HepG2 (cell line): ENCODE measurements around the gene SLC8A2. TPM values are rescaled to one million over a fixed set of nuclear protein-coding genes. Genes with fewer than 3 reads are reported as not detected.

Experiments
- ATF2 ChIP-seq: sonication (generic); formaldehyde crosslinking; IDR thresholded peaks from 2 replicates; pipeline ENCODE4 v1.4.0; 2020; ENCODE audit warnings: missing genetic modification reagents
- ATRX ChIP-seq: sonication (generic); formaldehyde crosslinking; IDR thresholded peaks from 2 replicates; pipeline ENCODE4 v1.4.0; 2020; ENCODE audit warnings: missing genetic modification reagents, borderline replicate concordance
- FOXJ3 ChIP-seq: sonication (generic); formaldehyde crosslinking; IDR thresholded peaks from 2 replicates; pipeline ENCODE4 v1.4.0; 2020; ENCODE audit warnings: missing genetic modification reagents, mild to moderate bottlenecking, borderline replicate concordance
- GMEB1 ChIP-seq: sonication (generic); formaldehyde crosslinking; IDR thresholded peaks from 2 replicates; pipeline ENCODE4 v1.5.1; 2020; ENCODE audit warnings: missing genetic modification reagents, mild to moderate bottlenecking, borderline replicate concordance
- HDAC2 ChIP-seq: sonication (generic); formaldehyde crosslinking; IDR thresholded peaks from 2 replicates; pipeline ENCODE4 v1.4.0; 2020; ENCODE audit warnings: missing genetic modification reagents
- HHEX ChIP-seq: IDR thresholded peaks from 2 replicates; pipeline ENCODE4 v1.6.1; 2016; ENCODE audit warnings: control low read depth
- KDM4B ChIP-seq: sonication (generic); formaldehyde crosslinking; IDR thresholded peaks from 2 replicates; pipeline ENCODE4 v1.4.0; 2020; ENCODE audit warnings: missing genetic modification reagents
- MEF2D ChIP-seq: sonication (generic); formaldehyde crosslinking; IDR thresholded peaks from 2 replicates; pipeline ENCODE4 v1.5.1; 2020; ENCODE audit warnings: mild to moderate bottlenecking, missing genetic modification reagents
- NR2C2 ChIP-seq: sonication (generic); formaldehyde crosslinking; IDR thresholded peaks from 2 replicates; pipeline ENCODE4 v1.4.0; 2020; ENCODE audit warnings: missing genetic modification reagents, mild to moderate bottlenecking, moderate library complexity, borderline replicate concordance
- RAD21 ChIP-seq: fragments of 450-650 bp; formaldehyde crosslinking; IDR thresholded peaks from 2 replicates; pipeline ENCODE4 v1.5.0; 2020; ENCODE audit warnings: mild to moderate bottlenecking
- REL ChIP-seq: sonication (generic); formaldehyde crosslinking; conservative IDR thresholded peaks from 2 replicates; pipeline ENCODE4 v1.8.0; 2022; ENCODE audit warnings: mild to moderate bottlenecking, missing genetic modification reagents, moderate library complexity
- SP140L ChIP-seq: sonication (generic); formaldehyde crosslinking; IDR thresholded peaks from 2 replicates; pipeline ENCODE4 v1.4.0; 2020; ENCODE audit warnings: missing genetic modification reagents, borderline replicate concordance
- TBX2 ChIP-seq: sonication (generic); formaldehyde crosslinking; IDR thresholded peaks from 2 replicates; pipeline ENCODE4 v1.5.0; 2020; ENCODE audit warnings: missing genetic modification reagents, mild to moderate bottlenecking, borderline replicate concordance
- TCF7L2 ChIP-seq: IDR thresholded peaks from 2 replicates; pipeline ENCODE4 v1.6.1; 2011; ENCODE audit warnings: mild to moderate bottlenecking, low read depth, low read length, moderate library complexity
- TEF ChIP-seq: sonication (generic); formaldehyde crosslinking; IDR thresholded peaks from 2 replicates; pipeline ENCODE4 v1.5.0; 2020; ENCODE audit warnings: missing genetic modification reagents
- ZNF530 ChIP-seq: sonication (generic); formaldehyde crosslinking; IDR thresholded peaks from 2 replicates; pipeline ENCODE4 v1.5.0; 2020; ENCODE audit warnings: low read depth, mild to moderate bottlenecking, missing genetic modification reagents
- ZNF883 ChIP-seq: sonication (generic); formaldehyde crosslinking; IDR thresholded peaks from 2 replicates; pipeline ENCODE4 v1.5.1; 2020; ENCODE audit warnings: mild to moderate bottlenecking, missing genetic modification reagents; ENCODE audit errors: not compliant biosample characterization
- polyA plus RNA-seq, 8 experiments: library from polyadenylated mRNA; depleted of rRNA in 3 of 8; stranded (reverse) in 7 of 8; unstranded in 1 of 8; fragments of >200 nt; fragmentation: Illumina TruSeq in 4 of 8; extraction: Trizol in 4 of 8; gene quantifications; 2 replicates each; pipeline versions ENCODE4 v1.2.1 to v1.2.3, GENCODE V29; 2011 to 2016; ENCODE audit warnings: low read depth in 4 of 8, missing spikeins in 1 of 8, mixed read lengths in 1 of 8; ENCODE audit not compliant: insufficient read depth in 1 of 8
- total RNA-seq, 5 experiments: library from RNA; depleted of rRNA; stranded (reverse); fragments of >200 nt; fragmentation: Illumina TruSeq; extraction: Trizol; gene quantifications; 2 replicates each; pipeline ENCODE4 v1.2.3, GENCODE V29; 2016; ENCODE audit warnings: low read depth in 1 of 5
- TF ChIP-seq, protein P1 (sequence below): sonication (generic); formaldehyde crosslinking; conservative IDR thresholded peaks from 2 replicates; pipeline ENCODE4 v1.4.0; 2020; ENCODE audit warnings: mild to moderate bottlenecking, missing genetic modification reagents, moderate library complexity
- TF ChIP-seq, protein P2 (sequence below): sonication (generic); formaldehyde crosslinking; IDR thresholded peaks from 2 replicates; pipeline ENCODE4 v1.4.0; 2020; ENCODE audit warnings: missing genetic modification reagents

The SLC8A2 gene
- total and polyA plus RNA-seq, 2 of the 13 experiments (the other 11 are each of a cell fraction or from before 2014, with no cell fraction given): 0.02 TPM; not detected in 1

- TF ChIP-seq ATF2 (CRISPR knock-in tag) (no peak), GMEB1 (CRISPR knock-in tag) (no peak), TEF (CRISPR knock-in tag) (no peak), TBX2 (CRISPR knock-in tag) (no peak), NR2C2 (CRISPR knock-in tag) (no peak), ATRX (CRISPR knock-in tag) (no peak), RAD21 (CRISPR knock-in tag) (no peak), KDM4B (no peak), ZNF883 (CRISPR knock-in tag) (no peak), TCF7L2 (no peak), MEF2D (CRISPR knock-in tag) (no peak; the same call in 1 of the 2 replicates), SP140L (no peak), HHEX (CRISPR knock-in tag) (no peak), FOXJ3 (CRISPR knock-in tag) (no peak), REL (CRISPR knock-in tag) (no peak), HDAC2 (no peak), ZNF530 (CRISPR knock-in tag) (no peak)
- TF ChIP-seq, protein P1, sequence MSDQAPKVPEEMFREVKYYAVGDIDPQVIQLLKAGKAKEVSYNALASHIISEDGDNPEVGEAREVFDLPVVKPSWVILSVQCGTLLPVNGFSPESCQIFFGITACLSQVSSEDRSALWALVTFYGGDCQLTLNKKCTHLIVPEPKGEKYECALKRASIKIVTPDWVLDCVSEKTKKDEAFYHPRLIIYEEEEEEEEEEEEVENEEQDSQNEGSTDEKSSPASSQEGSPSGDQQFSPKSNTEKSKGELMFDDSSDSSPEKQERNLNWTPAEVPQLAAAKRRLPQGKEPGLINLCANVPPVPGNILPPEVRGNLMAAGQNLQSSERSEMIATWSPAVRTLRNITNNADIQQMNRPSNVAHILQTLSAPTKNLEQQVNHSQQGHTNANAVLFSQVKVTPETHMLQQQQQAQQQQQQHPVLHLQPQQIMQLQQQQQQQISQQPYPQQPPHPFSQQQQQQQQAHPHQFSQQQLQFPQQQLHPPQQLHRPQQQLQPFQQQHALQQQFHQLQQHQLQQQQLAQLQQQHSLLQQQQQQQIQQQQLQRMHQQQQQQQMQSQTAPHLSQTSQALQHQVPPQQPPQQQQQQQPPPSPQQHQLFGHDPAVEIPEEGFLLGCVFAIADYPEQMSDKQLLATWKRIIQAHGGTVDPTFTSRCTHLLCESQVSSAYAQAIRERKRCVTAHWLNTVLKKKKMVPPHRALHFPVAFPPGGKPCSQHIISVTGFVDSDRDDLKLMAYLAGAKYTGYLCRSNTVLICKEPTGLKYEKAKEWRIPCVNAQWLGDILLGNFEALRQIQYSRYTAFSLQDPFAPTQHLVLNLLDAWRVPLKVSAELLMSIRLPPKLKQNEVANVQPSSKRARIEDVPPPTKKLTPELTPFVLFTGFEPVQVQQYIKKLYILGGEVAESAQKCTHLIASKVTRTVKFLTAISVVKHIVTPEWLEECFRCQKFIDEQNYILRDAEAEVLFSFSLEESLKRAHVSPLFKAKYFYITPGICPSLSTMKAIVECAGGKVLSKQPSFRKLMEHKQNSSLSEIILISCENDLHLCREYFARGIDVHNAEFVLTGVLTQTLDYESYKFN (CRISPR knock-in tag): no peak
- TF ChIP-seq, protein P2, sequence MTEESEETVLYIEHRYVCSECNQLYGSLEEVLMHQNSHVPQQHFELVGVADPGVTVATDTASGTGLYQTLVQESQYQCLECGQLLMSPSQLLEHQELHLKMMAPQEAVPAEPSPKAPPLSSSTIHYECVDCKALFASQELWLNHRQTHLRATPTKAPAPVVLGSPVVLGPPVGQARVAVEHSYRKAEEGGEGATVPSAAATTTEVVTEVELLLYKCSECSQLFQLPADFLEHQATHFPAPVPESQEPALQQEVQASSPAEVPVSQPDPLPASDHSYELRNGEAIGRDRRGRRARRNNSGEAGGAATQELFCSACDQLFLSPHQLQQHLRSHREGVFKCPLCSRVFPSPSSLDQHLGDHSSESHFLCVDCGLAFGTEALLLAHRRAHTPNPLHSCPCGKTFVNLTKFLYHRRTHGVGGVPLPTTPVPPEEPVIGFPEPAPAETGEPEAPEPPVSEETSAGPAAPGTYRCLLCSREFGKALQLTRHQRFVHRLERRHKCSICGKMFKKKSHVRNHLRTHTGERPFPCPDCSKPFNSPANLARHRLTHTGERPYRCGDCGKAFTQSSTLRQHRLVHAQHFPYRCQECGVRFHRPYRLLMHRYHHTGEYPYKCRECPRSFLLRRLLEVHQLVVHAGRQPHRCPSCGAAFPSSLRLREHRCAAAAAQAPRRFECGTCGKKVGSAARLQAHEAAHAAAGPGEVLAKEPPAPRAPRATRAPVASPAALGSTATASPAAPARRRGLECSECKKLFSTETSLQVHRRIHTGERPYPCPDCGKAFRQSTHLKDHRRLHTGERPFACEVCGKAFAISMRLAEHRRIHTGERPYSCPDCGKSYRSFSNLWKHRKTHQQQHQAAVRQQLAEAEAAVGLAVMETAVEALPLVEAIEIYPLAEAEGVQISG: 0 out of 2 replicates have a peak, but pooled peaks have one; percentile 23
These were observed 27.3 kb downstream of the SLC8A2 start (continued) for GRCh38 chr19:47444388-47444821.
